OCI-LY1 (cell line): ENCODE measurements around the gene ADAMTS18.
"Not testable (repeated sequence)": the region's sequence is repeated elsewhere in the genome, so short reads cannot be mapped to it uniquely, and the experiment has no call there.

ENCODE experiments used
- H2AFZ ChIP-seq: fragments of 200-600 bp; sonication (generic), shearing (Covaris generic); 2 replicates; pipeline ENCODE4 v1.6.0; 2014; ENCODE audit warnings: antibody characterized with exemption, mild to moderate bottlenecking, low read length
- H3F3A ChIP-seq: fragments of 200-600 bp; sonication (generic), shearing (Covaris generic); 2 replicates; pipeline ENCODE4 v1.6.0; 2014; ENCODE audit warnings: mild to moderate bottlenecking, antibody characterized with exemption, low read length, moderate library complexity; ENCODE audit not compliant: insufficient read depth
- H3K27ac ChIP-seq: fragments of 200-600 bp; sonication (generic); 2 replicates; pipeline ENCODE4 v1.5.1; 2014; ENCODE audit warnings: low read length, mixed run types, mild to moderate bottlenecking, low read depth; ENCODE audit not compliant: poor library complexity, severe bottlenecking
- H3K27me3 ChIP-seq: fragments of 200-600 bp; sonication (generic); 2 replicates; pipeline ENCODE4 v1.6.0; 2014; ENCODE audit warnings: antibody characterized with exemption, mild to moderate bottlenecking, low read length, moderate library complexity; ENCODE audit not compliant: insufficient read depth
- H3K36me3 ChIP-seq: fragments of 200-600 bp; sonication (generic); 2 replicates; pipeline ENCODE4 v1.6.1; 2014; ENCODE audit warnings: mild to moderate bottlenecking, antibody characterized with exemption, low read length, moderate library complexity, mixed read lengths; ENCODE audit not compliant: insufficient read depth
- H3K4me1 ChIP-seq: fragments of 200-600 bp; sonication (generic); 2 replicates; pipeline ENCODE4 v1.5.1; 2014; ENCODE audit warnings: mild to moderate bottlenecking, low read length, moderate library complexity; ENCODE audit not compliant: insufficient read depth, severe bottlenecking
- H3K4me2 ChIP-seq: fragments of 200-600 bp; sonication (generic), shearing (Covaris generic); 2 replicates; pipeline ENCODE4 v1.6.1; 2014; ENCODE audit warnings: low read length
- H3K4me3 ChIP-seq: fragments of 200-600 bp; sonication (generic); 2 replicates; pipeline ENCODE4 v1.5.1; 2014; ENCODE audit warnings: low read length, low read depth, mild to moderate bottlenecking, mixed read lengths; ENCODE audit not compliant: poor library complexity, severe bottlenecking
- H3K79me2 ChIP-seq: fragments of 200-600 bp; shearing (Covaris generic); 2 replicates; pipeline ENCODE4 v1.6.1; 2016; ENCODE audit warnings: mixed run types, low read length, mixed read lengths; ENCODE audit not compliant: insufficient read depth
- H3K9ac ChIP-seq: fragments of 200-600 bp; sonication (generic), shearing (Covaris generic); 2 replicates; pipeline ENCODE4 v1.6.1; 2014; ENCODE audit warnings: mild to moderate bottlenecking, low read length, mixed read lengths
- H3K9me2 ChIP-seq: fragments of 200-600 bp; sonication (generic), shearing (Covaris generic); 2 replicates; pipeline ENCODE4 v1.6.1; 2014; ENCODE audit warnings: low read depth, mild to moderate bottlenecking, low read length, mixed read lengths
- H3K9me3 ChIP-seq: fragments of 200-600 bp; shearing (Covaris generic); 2 replicates; pipeline ENCODE4 v1.6.1; 2014; ENCODE audit warnings: low read length, mixed read lengths
- H4K20me1 ChIP-seq: fragments of 200-600 bp; sonication (generic), shearing (Covaris generic); 2 replicates; pipeline ENCODE4 v1.6.0; 2016; ENCODE audit warnings: mild to moderate bottlenecking, low read length; ENCODE audit not compliant: insufficient read depth
- CTCF ChIP-seq: fragments of 200-600 bp; sonication (generic), shearing (Covaris generic); IDR thresholded peaks from 2 replicates; pipeline ENCODE4 v1.5.1; 2017; ENCODE audit warnings: mild to moderate bottlenecking, antibody characterized with exemption, low read length, moderate library complexity, mixed read lengths
- EZH2 ChIP-seq: fragments of 200-600 bp; sonication (generic), shearing (Covaris generic); IDR thresholded peaks from 2 replicates; pipeline ENCODE4 v1.8.0; 2017; ENCODE audit warnings: borderline replicate concordance, mixed run types, mild to moderate bottlenecking, antibody characterized with exemption, low read length, moderate library complexity, mixed read lengths

Gene ADAMTS18

GRCh38 chr16:77277571-77277970 is 157.3 kb downstream of the ADAMTS18 start:
- Histone ChIP-seq H3K27me3 (no peaks in the 10 kb centered on the region), H3K4me2 (no peak overlapping the region), H3K36me3 (no peaks in the 10 kb centered on the region), H3K9me2 (no peaks in the 10 kb centered on the region), H2AFZ (no peak overlapping the region), H3K27ac (no peak overlapping the region), H3K79me2 (no peaks in the 10 kb centered on the region), H4K20me1 (no peaks in the 10 kb centered on the region), H3K4me1 (no peaks in the 10 kb centered on the region), H3K9ac (no peak overlapping the region), H3K9me3 (no peaks in the 10 kb centered on the region), H3K4me3 (no peak overlapping the region), H3F3A (no peaks in the 10 kb centered on the region)
- TF ChIP-seq EZH2, result no peak
- no peak for TF ChIP-seq CTCF

- Histone ChIP-seq H3K4me2 (no peak overlapping the region), H3K27ac (no peak overlapping the region), H3K9me3 (no peaks in the 10 kb centered on the region), H3K4me3 (no peak overlapping the region), H3K9me2 (no peaks in the 10 kb centered on the region), H3F3A (no peaks in the 10 kb centered on the region), H3K36me3 (no peaks in the 10 kb centered on the region), H3K4me1 (no peaks in the 10 kb centered on the region), H4K20me1 (no peaks in the 10 kb centered on the region), H3K9ac (no peak overlapping the region), H3K79me2 (no peaks in the 10 kb centered on the region), H2AFZ (no peak overlapping the region), H3K27me3 (no peaks in the 10 kb centered on the region)
- no peak for TF ChIP-seq CTCF
- TF ChIP-seq EZH2, result no peak
Measured at GRCh38 chr16:77277141-77277540, 157.7 kb downstream of the ADAMTS18 start.

DNA sequence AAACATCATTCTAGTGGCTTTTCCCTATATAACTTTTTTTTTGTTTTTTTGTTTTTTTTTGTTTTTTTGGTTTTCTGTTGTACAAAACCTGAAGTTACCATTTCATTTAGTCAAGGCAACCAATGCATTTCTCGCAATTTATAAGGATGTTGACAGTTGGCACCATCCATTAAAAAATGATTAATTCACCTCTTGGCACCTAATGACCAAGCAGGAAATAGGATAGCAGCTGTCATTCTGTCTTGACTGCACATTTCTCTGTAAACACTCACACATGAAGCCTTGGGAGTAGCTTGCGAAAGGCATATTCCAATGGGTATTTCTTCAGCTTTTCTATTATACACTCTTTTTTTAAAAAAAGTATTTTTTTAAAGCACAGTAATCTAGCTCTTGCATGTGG is 158.2 kb downstream of the ADAMTS18 start:
- no peak overlapping the region for H3K27ac ChIP-seq
- no peaks in the 10 kb centered on the region for H4K20me1 ChIP-seq
- H3K79me2 ChIP-seq, result no peaks in the 10 kb centered on the region
- no peaks in the 10 kb centered on the region for H3K4me1 ChIP-seq
- H3K9ac ChIP-seq, result no peak overlapping the region
- H3K27me3 ChIP-seq, result no peaks in the 10 kb centered on the region
- no peak overlapping the region for H3K4me2 ChIP-seq
- no peaks in the 10 kb centered on the region for H3K9me2 ChIP-seq
- H3F3A ChIP-seq, result no peaks in the 10 kb centered on the region
- H3K9me3 ChIP-seq, result no peaks in the 10 kb centered on the region
- H3K36me3 ChIP-seq, result no peaks in the 10 kb centered on the region
- no peak overlapping the region for H2AFZ ChIP-seq
- H3K4me3 ChIP-seq, result no peak overlapping the region
- no peak for TF ChIP-seq CTCF
- TF ChIP-seq EZH2, result no peak

GRCh38 chr16:77275303-77275702 is 159.5 kb downstream of the ADAMTS18 start:
- H2AFZ ChIP-seq, H3K36me3 ChIP-seq, H3K4me3 ChIP-seq, H3K27me3 ChIP-seq, H3K4me1 ChIP-seq, H3K27ac ChIP-seq, H3K79me2 ChIP-seq, H4K20me1 ChIP-seq, H3K4me2 ChIP-seq, H3K9me2 ChIP-seq, H3K9me3 ChIP-seq, H3K9ac ChIP-seq, H3F3A ChIP-seq: not testable (repeated sequence)
